Measurements from ENCODE around the gene CLDN18. TPM values are rescaled to one million over a fixed set of nuclear protein-coding genes. Genes with fewer than 3 reads are reported as not detected.
A peak's percentile ranks its signal among the peaks of the same experiment; 100 is the strongest.

Gene CLDN18
- total and polyA plus RNA-seq, 4 donors: 31.4 to 316 (median 116) TPM

DNA sequence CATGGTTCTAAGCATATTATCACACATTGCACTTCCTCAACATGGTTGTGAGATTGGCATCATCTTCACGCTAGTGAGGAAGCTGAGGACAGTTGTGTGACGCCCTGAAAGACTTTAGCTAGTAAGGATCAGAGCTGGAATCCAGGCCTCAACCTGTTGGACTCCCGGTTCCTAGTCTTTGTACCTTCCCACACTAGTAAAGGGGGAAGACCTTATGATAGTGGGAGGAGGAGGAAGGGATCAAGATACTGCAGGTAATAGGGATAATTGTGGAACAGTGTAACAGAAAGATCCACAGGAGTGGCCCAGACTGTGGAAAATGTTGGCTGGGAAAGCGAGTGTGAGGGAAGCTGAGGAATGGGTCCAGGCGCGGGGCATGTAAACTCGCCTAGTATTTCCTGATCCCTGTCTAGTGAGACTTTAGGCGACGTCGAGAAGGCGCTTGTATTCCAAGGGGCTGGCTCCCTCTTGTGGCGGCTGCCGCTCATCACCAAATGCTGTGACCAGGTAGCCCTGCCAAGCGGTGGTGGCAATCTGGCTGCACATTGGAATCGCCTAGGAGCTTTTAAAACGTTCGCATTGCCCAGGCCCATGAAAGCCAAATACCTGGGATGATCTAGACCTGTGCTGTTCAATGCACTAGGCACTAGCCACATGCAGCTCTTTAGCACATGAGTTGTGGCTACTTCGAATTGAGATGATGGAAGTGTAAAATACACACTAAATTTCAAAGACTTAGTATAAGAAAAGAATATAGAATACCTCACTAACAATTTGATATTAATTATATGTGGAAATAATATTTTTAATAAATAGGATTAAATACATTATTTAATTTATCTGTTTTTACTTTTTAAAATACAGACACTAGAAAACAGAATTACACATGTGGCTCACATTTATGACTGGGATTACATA lies 38.8 kb upstream of the CLDN18 start:
- Histone ChIP-seq H3K4me3 (no peak overlapping the region), H3K9me3 (ENCODE audit: control insufficient read depth in 4 of 4, insufficient read depth in 3 of 4, low read length in 3 of 4) (peaks cover 0 to 2% (median 0%) of the 10 kb centered on the region in 4 donors), H3K9ac (ENCODE audit: insufficient read depth in 1 of 2, low read length in 2 of 2) (no peak overlapping the region), H3K27ac (ENCODE audit: low read depth in 1 of 2, low read length in 1 of 2) (no peak overlapping the region), H3K36me3 (ENCODE audit: control insufficient read depth in 4 of 4, insufficient read depth in 4 of 4, low read length in 4 of 4) (no peaks in the 10 kb centered on the region), H3K27me3 (ENCODE audit: control insufficient read depth in 3 of 3, insufficient read depth in 3 of 3, low read length in 2 of 3) (no peaks in the 10 kb centered on the region), H3K4me1 (ENCODE audit: control insufficient read depth in 5 of 5, insufficient read depth in 5 of 5, low read length in 5 of 5) (no peaks in the 10 kb centered on the region)
- TF ChIP-seq, protein P1, sequence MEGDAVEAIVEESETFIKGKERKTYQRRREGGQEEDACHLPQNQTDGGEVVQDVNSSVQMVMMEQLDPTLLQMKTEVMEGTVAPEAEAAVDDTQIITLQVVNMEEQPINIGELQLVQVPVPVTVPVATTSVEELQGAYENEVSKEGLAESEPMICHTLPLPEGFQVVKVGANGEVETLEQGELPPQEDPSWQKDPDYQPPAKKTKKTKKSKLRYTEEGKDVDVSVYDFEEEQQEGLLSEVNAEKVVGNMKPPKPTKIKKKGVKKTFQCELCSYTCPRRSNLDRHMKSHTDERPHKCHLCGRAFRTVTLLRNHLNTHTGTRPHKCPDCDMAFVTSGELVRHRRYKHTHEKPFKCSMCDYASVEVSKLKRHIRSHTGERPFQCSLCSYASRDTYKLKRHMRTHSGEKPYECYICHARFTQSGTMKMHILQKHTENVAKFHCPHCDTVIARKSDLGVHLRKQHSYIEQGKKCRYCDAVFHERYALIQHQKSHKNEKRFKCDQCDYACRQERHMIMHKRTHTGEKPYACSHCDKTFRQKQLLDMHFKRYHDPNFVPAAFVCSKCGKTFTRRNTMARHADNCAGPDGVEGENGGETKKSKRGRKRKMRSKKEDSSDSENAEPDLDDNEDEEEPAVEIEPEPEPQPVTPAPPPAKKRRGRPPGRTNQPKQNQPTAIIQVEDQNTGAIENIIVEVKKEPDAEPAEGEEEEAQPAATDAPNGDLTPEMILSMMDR (IDR thresholded peaks at IDR 0.05; ENCODE audit: control extremely low read depth, extremely low read depth): peak; percentile 55
- 16 to 17% methylated on average over 18 of the region's 18 CpGs for WGBS, 2 donors
- ATAC-seq (ENCODE audit: insufficient read depth, low FRiP score) (peak; percentile 88), DNase-seq (peak; percentile 56 to 74 (median 71))

DNA sequence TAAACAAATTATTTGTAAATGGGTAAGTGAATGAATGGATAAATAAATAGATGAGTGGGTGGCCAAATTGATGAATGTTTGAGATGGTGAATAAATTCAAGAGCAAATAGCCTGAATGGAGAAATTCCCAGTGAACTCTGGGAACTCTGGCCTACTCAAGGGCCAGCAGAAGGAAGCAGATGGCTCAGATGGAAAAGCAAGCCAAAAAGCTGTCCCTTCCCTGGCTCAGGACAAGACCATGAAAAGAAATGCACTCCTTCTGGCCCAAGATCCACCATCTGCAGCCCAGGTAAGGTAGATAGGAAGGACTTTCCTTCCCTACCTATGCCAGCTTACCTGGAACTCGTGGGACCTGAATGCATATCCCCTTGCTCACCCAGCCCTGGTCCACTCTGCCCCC lies 37.6 kb upstream of the CLDN18 start:
- Histone ChIP-seq H3K27ac (ENCODE audit: low read depth in 1 of 2, low read length in 1 of 2) (no peak overlapping the region), H3K27me3 (ENCODE audit: control insufficient read depth in 3 of 3, insufficient read depth in 3 of 3, low read length in 2 of 3) (no peaks in the 10 kb centered on the region), H3K9ac (ENCODE audit: insufficient read depth in 1 of 2, low read length in 2 of 2) (no peak overlapping the region), H3K36me3 (ENCODE audit: control insufficient read depth in 4 of 4, insufficient read depth in 4 of 4, low read length in 4 of 4) (no peaks in the 10 kb centered on the region), H3K9me3 (ENCODE audit: control insufficient read depth in 4 of 4, insufficient read depth in 3 of 4, low read length in 3 of 4) (peaks cover 0 to 2% (median 0%) of the 10 kb centered on the region in 4 donors), H3K4me3 (no peak overlapping the region), H3K4me1 (ENCODE audit: control insufficient read depth in 5 of 5, insufficient read depth in 5 of 5, low read length in 5 of 5) (no peaks in the 10 kb centered on the region)
- TF ChIP-seq, protein P1 (IDR thresholded peaks at IDR 0.05; ENCODE audit: control extremely low read depth, extremely low read depth): no peak
- WGBS, 2 donors: 92 to 100% methylated on average over 1 of the region's 1 CpG
- ATAC-seq (ENCODE audit: insufficient read depth, low FRiP score) (no peak), DNase-seq (no peak)

DNA sequence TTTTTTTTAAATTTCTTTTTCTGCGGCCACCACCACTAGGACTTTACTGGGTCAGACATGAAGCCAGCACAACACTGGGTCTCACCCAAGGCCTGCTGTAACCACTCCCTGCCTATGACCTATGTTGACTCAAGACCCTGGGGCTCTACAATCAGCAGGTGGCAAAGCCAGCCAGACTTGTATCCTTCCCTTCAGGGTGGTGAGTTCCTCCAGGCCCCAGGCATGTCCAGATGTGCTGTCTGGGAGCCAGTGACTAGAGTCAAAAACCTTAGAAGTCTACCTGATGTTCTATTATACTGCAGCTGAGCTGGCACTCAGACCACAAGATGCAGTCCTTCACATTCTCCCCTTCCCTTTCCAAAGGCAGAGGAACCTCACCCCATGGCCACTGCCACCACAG lies 31.6 kb upstream of the CLDN18 start:
- DNase-seq (no peak), ATAC-seq (ENCODE audit: insufficient read depth, low FRiP score) (no peak)
- WGBS, 2 donors: 95 to 98% methylated on average over 1 of the region's 1 CpG
- no peak overlapping the region for H3K27ac ChIP-seq (ENCODE audit: low read depth in 1 of 2, low read length in 1 of 2)
- H3K9me3 ChIP-seq (ENCODE audit: control insufficient read depth in 4 of 4, insufficient read depth in 3 of 4, low read length in 3 of 4): peaks cover 0 to 8% (median 0%) of the 10 kb centered on the region in 4 donors
- H3K27me3 ChIP-seq (ENCODE audit: control insufficient read depth in 3 of 3, insufficient read depth in 3 of 3, low read length in 2 of 3): no peaks in the 10 kb centered on the region
- no peak overlapping the region for H3K9ac ChIP-seq (ENCODE audit: insufficient read depth in 1 of 2, low read length in 2 of 2)
- no peaks in the 10 kb centered on the region for H3K36me3 ChIP-seq (ENCODE audit: control insufficient read depth in 4 of 4, insufficient read depth in 4 of 4, low read length in 4 of 4)
- H3K4me1 ChIP-seq (ENCODE audit: control insufficient read depth in 5 of 5, insufficient read depth in 5 of 5, low read length in 5 of 5): no peaks in the 10 kb centered on the region
- no peak overlapping the region for H3K4me3 ChIP-seq
- TF ChIP-seq, protein P1 (IDR thresholded peaks at IDR 0.05; ENCODE audit: control extremely low read depth, extremely low read depth): no peak

Data from lung (tissue), 12 donors.